BLaER1 (cell line): ENCODE data around the gene SMOC1.

Experiments used
- H3K27ac ChIP-seq: shearing (Covaris generic); formaldehyde crosslinking; 2 replicates; pipeline ENCODE4 v1.8.1; 2022
- H3K27me3 ChIP-seq: shearing (Covaris generic); formaldehyde crosslinking; 2 replicates; pipeline ENCODE4 v1.8.1; 2022
- H3K36me3 ChIP-seq: shearing (Covaris generic); formaldehyde crosslinking; 2 replicates; pipeline ENCODE4 v1.8.1; 2022
- H3K4me1 ChIP-seq: shearing (Covaris generic); formaldehyde crosslinking; 2 replicates; pipeline ENCODE4 v1.8.1; 2022
- H3K4me2 ChIP-seq: shearing (Covaris generic); formaldehyde crosslinking; 2 replicates; pipeline ENCODE4 v1.8.1; 2022
- H3K4me3 ChIP-seq: shearing (Covaris generic); formaldehyde crosslinking; 2 replicates; pipeline ENCODE4 v1.8.1; 2022
- H3K9ac ChIP-seq: shearing (Covaris generic); formaldehyde crosslinking; 2 replicates; pipeline ENCODE4 v1.8.1; 2022
- H3K9me3 ChIP-seq: shearing (Covaris generic); formaldehyde crosslinking; 2 replicates; pipeline ENCODE4 v1.8.1; 2022
- H4K20me1 ChIP-seq: shearing (Covaris generic); formaldehyde crosslinking; 2 replicates; pipeline ENCODE4 v1.8.1; 2022
- Cebpa-rat ChIP-seq: shearing (Covaris generic); IDR thresholded peaks from 2 replicates; pipeline ENCODE4 v1.8.1; 2022

SMOC1 gene

DNA sequence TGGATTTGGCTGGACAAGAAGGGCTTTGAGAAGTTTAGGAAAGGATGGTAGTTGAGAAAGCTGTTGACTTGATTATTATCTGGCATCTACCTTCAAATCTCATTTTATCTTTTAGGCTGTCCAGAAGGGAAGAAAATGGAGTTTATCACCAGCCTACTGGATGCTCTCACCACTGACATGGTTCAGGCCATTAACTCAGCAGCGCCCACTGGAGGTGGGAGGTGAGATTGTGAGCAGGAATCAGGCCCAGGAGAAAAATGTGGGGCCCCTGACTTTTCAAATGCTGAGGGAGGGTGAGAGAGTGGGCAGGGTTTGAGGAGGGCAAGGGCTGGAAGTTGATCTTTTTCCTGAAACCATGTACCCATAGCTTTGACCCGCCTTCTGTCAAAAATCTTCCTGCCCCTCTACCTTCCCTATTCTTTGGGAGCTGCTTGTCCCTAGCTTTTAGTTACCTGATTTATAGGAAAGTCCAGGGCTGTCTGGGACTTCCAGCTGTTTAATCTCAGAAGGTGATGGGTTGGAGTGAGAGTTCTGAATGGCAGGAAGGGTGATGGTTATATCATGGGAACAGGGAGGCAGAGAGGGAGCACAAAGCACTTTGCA lies 134.2 kb downstream of the SMOC1 start:
- H3K27me3 ChIP-seq: no peaks in the 10 kb centered on the region
- H3K9ac ChIP-seq: no peak overlapping the region
- H3K27ac ChIP-seq: no peak overlapping the region
- peaks cover 40% of the 10 kb centered on the region for H3K4me1 ChIP-seq
- no peak for TF ChIP-seq Cebpa-rat
- H3K36me3 ChIP-seq: no peaks in the 10 kb centered on the region
- no peak overlapping the region for H3K4me2 ChIP-seq
- H3K9me3 ChIP-seq: no peaks in the 10 kb centered on the region
- H3K4me3 ChIP-seq: no peak overlapping the region
- H4K20me1 ChIP-seq: no peaks in the 10 kb centered on the region

DNA sequence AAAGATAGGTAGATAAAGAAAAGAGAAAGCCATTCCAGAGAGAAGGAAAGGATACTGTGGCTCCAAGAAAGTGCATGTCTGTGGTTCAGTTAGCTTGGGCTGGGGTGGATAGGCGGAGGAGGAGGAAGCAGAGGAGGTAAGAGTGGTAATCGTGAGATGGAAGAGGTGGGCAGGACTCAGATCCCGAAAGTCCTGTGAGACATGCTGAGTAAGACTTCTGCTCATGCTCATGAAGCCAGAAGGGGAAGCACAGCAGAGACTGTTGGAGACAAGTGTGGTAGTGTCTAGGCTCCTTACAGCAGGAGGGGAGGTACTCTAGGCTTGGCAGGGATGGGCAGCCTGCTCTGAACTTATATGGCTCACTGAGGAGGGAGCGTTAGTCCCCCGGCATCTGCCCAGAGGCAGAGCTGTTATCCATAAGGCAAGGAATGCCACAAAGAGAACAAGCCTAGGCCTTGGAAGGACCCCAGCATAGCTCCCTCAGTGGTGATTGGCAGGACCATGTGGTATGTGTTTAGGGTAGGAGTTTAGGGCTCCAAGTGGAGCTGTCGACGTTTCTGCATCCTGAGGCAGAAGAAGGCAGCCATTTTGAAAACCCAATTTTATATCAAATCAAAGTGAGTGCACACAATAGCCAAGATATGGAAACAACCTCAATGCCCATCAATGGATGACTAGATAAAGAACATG lies 135.3 kb downstream of the SMOC1 start:
- Histone ChIP-seq H3K36me3 (no peaks in the 10 kb centered on the region), H3K4me1 (peaks cover 40% of the 10 kb centered on the region), H3K27me3 (no peaks in the 10 kb centered on the region), H4K20me1 (no peaks in the 10 kb centered on the region), H3K9ac (no peak overlapping the region), H3K27ac (no peak overlapping the region), H3K9me3 (no peaks in the 10 kb centered on the region), H3K4me2 (no peak overlapping the region), H3K4me3 (no peak overlapping the region)
- TF ChIP-seq Cebpa-rat: no peak

DNA sequence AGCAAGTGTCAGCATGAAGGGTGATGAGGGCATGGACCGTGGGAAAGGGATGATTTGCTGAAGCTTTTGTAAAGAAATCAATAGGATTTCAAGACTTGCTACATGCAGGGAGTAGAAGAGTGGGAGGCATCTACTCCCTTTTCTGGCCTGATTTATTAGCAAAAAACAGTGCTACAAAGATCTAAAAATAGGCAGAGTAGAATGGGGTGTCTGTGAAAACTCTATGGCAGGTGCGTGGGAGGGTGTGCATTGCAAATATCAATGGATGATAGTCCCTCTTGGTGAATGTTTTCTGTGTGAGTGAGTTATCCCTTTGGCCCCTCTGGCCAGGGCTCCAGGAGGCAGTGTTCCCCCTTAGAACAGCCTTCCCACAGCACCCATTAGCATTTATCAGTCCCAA lies 139.0 kb downstream of the SMOC1 start:
- Histone ChIP-seq H4K20me1 (no peaks in the 10 kb centered on the region), H3K36me3 (no peaks in the 10 kb centered on the region), H3K4me1 (peaks cover 42% of the 10 kb centered on the region), H3K9me3 (no peaks in the 10 kb centered on the region), H3K4me3 (peak overlapping the region; percentile 56; the same call in 1 of the 2 replicates), H3K9ac (peak overlapping the region; percentile 62; the same call in 1 of the 2 replicates), H3K27me3 (no peaks in the 10 kb centered on the region), H3K27ac (peak overlapping the region; percentile 69), H3K4me2 (peak overlapping the region; percentile 91)
- no peak for TF ChIP-seq Cebpa-rat

DNA sequence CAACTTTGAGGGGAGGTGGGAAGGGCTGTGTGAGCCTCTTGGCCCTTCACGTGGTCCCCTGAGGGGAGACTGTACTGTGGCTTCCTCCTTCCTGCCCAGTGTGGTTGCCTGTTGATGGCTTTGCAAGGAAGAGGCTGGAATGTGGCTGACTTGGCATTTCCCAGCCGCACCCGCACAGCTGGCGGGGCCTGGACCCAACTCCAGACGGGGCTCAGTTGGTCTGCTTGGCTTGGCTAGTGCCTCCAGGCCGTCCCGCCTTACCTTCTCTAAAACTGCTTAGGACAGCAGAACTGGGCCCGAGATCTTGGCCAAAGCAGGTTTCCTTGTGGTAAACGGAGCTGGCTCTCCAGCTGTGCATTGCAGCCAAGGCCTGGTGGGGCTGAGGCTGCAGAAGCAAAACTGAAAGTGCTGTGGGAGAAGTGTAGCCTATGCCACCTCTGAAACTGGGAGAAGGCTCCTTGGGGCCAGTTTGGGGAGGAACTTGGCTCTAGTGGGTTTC lies 139.5 kb downstream of the SMOC1 start:
- no peaks in the 10 kb centered on the region for H3K36me3 ChIP-seq
- H4K20me1 ChIP-seq: no peaks in the 10 kb centered on the region
- H3K4me3 ChIP-seq: peak overlapping the region; percentile 56
- peak overlapping the region; percentile 91 for H3K4me2 ChIP-seq
- peak overlapping the region; percentile 69 for H3K27ac ChIP-seq
- H3K27me3 ChIP-seq: no peaks in the 10 kb centered on the region
- no peaks in the 10 kb centered on the region for H3K9me3 ChIP-seq
- no peak for TF ChIP-seq Cebpa-rat
- peak overlapping the region; percentile 62; the same call in 1 of the 2 replicates for H3K9ac ChIP-seq
- H3K4me1 ChIP-seq: peaks cover 42% of the 10 kb centered on the region

DNA sequence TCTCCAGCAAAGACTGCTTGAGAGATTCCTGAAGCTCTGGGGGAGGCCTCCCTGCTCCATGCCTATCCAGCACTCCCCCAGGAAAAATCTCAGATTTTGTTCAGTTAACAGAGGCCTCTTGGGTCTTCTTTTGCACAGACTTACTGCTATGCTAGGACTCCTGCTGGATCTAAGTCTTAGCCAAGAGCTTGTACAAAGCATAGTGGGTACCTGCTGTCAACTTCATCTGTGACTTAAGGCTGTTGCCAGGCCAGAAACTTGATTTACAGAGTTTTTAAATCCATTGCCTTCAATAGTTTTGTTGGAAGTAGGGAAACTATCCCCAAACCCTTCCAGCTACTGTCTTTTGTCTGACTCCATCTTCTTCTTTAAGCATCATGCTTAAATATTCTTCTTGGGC lies 140.5 kb downstream of the SMOC1 start:
- H3K9me3 ChIP-seq: no peaks in the 10 kb centered on the region
- no peak overlapping the region for H3K9ac ChIP-seq
- H3K36me3 ChIP-seq: no peaks in the 10 kb centered on the region
- H3K27ac ChIP-seq: peak overlapping the region; percentile 69
- peaks cover 42% of the 10 kb centered on the region for H3K4me1 ChIP-seq
- TF ChIP-seq Cebpa-rat: no peak
- peak overlapping the region; percentile 91 for H3K4me2 ChIP-seq
- H3K4me3 ChIP-seq: peak overlapping the region; percentile 56; the same call in 1 of the 2 replicates
- no peaks in the 10 kb centered on the region for H4K20me1 ChIP-seq
- no peaks in the 10 kb centered on the region for H3K27me3 ChIP-seq

DNA sequence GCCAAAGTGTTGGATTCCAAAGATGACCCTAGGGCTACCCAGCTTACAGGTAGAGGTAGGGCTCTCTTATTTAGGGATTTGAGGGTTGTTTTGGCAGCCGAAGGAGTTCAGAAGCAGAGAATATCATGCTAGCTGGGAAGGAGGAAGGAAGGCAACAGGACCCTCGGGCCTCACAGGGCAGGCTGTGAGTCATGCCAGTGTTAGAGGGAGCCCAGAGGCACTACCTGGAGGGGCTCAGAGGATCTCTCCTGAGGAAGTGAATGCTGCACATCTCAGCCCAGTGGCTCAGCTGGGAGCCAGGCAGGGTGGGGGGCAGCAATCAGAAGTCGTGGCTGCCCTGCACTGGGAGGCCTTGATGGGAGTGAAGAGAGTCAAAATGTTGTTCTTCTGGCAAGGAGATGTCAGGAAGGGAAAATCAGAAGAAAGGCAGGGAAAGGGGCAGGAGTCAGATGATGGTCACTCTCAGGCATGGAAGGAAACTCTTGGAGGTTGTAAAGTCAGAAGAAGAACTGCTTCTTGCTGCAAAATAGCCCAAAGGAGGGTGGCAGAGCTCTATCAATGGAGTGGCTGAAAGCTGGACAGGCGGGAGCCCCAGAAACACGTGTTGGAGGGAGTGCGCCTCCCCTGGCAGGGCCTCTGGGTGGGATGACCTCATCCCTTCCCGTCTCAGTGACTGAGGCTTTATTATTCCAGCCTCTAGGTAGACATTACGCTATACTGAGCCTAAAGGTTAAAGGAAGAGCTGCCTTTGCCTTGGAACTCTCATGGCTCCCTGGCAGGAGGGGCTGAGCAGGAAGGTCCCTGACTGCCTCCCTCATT lies 141.3 kb downstream of the SMOC1 start:
- Histone ChIP-seq H3K9ac (no peak overlapping the region), H3K27ac (peak overlapping the region; percentile 37), H3K4me3 (no peak overlapping the region), H3K4me2 (peak overlapping the region; percentile 91), H3K36me3 (no peaks in the 10 kb centered on the region), H3K4me1 (peaks cover 43% of the 10 kb centered on the region), H3K9me3 (no peaks in the 10 kb centered on the region), H4K20me1 (no peaks in the 10 kb centered on the region), H3K27me3 (no peaks in the 10 kb centered on the region)
- no peak for TF ChIP-seq Cebpa-rat

DNA sequence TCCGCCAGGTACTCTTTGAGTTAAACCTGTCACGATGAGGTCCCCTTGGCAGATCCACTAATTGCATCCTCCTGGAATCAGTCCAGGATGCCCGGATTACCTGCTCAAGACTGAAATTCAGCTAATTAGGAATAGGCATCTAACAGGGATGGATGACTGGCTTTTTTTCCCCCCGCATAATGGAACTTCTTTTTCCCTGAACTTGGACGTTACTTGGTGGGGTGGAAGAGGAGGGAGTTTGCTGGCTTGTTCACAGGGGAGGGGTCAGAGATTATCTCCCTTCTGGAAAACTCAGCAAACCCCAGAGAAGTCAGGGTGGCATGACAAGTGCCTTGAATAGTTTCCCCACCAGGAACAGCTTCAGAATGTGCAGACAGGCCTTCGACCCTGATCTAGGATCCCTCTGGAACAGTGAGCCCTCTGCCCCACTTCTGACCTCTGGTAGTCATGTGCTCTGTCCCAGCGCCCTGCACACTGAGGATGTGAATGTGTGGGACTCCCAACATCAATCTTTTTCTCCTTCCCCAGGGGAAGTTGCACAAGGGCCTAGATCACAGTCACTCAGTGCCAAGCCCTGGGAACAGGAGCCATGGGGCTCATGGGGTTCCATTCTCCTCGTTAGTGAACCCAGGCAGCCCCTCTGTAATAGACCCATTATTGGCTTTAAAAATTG lies 142.5 kb downstream of the SMOC1 start:
- Histone ChIP-seq H3K4me2 (no peak overlapping the region), H3K9me3 (no peaks in the 10 kb centered on the region), H3K27me3 (no peaks in the 10 kb centered on the region), H4K20me1 (no peaks in the 10 kb centered on the region), H3K36me3 (no peaks in the 10 kb centered on the region), H3K4me1 (peaks cover 54% of the 10 kb centered on the region), H3K9ac (no peak overlapping the region), H3K27ac (no peak overlapping the region), H3K4me3 (no peak overlapping the region)
- no peak for TF ChIP-seq Cebpa-rat

DNA sequence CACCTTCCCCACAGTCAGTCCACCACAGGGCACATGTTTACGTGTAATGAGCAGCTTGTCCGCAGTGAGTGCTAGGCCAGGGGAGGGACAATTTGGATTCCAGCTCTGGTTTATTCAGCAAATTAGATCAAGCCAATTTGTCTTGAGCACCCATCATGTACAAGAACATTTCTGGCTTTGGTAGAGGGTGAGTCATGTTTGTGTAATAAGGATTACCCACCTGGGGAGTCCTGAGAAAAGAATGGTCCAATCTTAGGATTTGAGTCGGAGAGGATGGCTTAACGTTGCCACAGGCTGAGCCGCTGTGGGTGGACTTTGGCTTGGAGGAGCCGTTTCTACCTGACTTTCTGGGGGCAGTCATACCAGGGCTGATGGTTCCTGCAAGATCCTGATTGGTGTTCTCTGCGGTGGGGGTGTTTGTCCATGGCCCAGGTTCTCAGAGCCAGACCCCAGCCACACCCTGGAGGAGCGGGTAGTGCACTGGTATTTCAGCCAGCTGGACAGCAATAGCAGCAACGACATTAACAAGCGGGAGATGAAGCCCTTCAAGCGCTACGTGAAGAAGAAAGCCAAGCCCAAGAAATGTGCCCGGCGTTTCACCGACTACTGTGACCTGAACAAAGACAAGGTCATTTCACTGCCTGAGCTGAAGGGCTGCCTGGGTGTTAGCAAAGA lies 143.7 kb downstream of the SMOC1 start:
- TF ChIP-seq Cebpa-rat: no peak
- H3K27me3 ChIP-seq: no peaks in the 10 kb centered on the region
- H3K36me3 ChIP-seq: no peaks in the 10 kb centered on the region

DNA sequence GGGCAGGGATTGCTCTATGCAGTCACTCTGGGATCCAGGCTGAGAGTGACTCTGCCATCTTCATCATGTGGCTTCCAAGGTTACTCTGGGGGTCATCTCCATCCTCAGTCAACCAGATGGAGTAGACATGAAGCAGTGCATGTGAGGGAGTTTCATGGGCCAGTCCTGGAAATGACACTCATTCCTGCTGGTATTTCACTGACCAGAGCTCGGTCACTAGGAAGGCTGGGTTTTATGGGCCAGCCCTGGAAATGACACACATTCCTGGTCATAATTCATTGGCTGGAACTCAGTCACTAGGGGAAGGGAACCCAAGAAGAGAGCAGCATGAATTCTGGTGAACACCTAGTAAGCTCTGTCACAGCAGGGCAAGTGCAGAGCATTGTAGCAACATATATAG lies 144.7 kb downstream of the SMOC1 start:
- Histone ChIP-seq H3K4me3 (no peak overlapping the region), H3K4me1 (peaks cover 47% of the 10 kb centered on the region), H3K27ac (no peak overlapping the region), H3K9ac (no peak overlapping the region), H3K4me2 (no peak overlapping the region), H3K36me3 (no peaks in the 10 kb centered on the region), H3K27me3 (no peaks in the 10 kb centered on the region), H3K9me3 (no peaks in the 10 kb centered on the region), H4K20me1 (no peaks in the 10 kb centered on the region)
- no peak for TF ChIP-seq Cebpa-rat

More for the DNA sequence above, 143.7 kb downstream of the SMOC1 start:
- H3K9me3 ChIP-seq: no peaks in the 10 kb centered on the region
- H3K4me2 ChIP-seq: no peak overlapping the region
- peaks cover 57% of the 10 kb centered on the region for H3K4me1 ChIP-seq
- H3K4me3 ChIP-seq: no peak overlapping the region
- H3K9ac ChIP-seq: no peak overlapping the region
- no peak overlapping the region for H3K27ac ChIP-seq
- H4K20me1 ChIP-seq: no peaks in the 10 kb centered on the region
